Rectal smooth muscle tissue (tissue), 1 donor: ENCODE data around the gene DSCAML1.

Experiments used
- H3K27ac ChIP-seq: one replicate; pipeline ENCODE4 v1.7.0; 2013; ENCODE audit warnings: low read depth, low read length, inconsistent platforms
- H3K27me3 ChIP-seq: one replicate; pipeline ENCODE4 v1.7.0; 2013; ENCODE audit warnings: low read length; ENCODE audit not compliant: control insufficient read depth, insufficient read depth
- H3K36me3 ChIP-seq: one replicate; pipeline ENCODE4 v1.7.0; 2013; ENCODE audit warnings: low read length; ENCODE audit not compliant: control insufficient read depth, insufficient read depth
- H3K4me1 ChIP-seq: one replicate; pipeline ENCODE4 v1.7.0; 2013; ENCODE audit warnings: low read length; ENCODE audit not compliant: control insufficient read depth, insufficient read depth
- H3K4me3 ChIP-seq: one replicate; pipeline ENCODE4 v1.7.0; 2013; ENCODE audit warnings: low read length
- H3K9ac ChIP-seq: one replicate; pipeline ENCODE4 v1.7.0; 2013; ENCODE audit warnings: low read length

DSCAML1 gene

DNA sequence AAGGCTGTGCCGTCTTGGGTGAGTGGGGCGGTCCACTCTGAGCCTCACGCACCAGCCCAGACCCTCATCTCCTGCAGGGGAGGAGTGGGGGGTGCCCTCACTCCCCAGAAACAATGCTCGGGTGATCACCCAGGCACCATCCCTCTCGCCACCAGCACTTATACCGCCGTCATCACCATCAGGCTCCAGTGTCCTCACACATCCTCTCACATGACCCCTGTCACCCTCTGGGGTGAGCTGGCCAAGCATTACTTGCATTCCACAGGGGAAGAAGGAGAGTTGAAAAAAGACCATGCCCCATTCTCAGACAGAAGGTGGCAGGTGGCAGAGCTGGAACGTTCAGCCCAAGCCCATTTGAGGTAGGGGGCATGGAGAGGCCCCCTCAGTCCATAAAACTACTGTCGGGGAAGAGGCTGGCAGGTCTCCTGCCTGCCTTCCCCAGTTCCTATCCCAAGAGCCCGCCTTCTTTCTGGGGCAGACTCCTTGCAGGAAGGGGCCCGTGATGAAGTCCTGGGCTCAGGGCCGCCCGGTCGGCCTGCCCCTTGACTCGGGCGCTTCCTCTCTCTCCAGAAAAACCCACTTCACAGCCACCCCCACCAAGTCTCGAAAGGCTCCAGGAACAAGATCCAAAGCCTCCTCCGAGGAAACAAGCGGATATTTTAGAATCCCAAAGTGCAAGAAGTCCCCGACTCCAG is 153.3 kb downstream of the DSCAML1 start:
- H3K36me3 ChIP-seq, result no peaks in the 10 kb centered on the region
- H3K9ac ChIP-seq, result no peak overlapping the region
- no peaks in the 10 kb centered on the region for H3K27me3 ChIP-seq
- no peak overlapping the region for H3K27ac ChIP-seq
- H3K4me3 ChIP-seq, result no peak overlapping the region
- H3K4me1 ChIP-seq, result no peaks in the 10 kb centered on the region

DNA sequence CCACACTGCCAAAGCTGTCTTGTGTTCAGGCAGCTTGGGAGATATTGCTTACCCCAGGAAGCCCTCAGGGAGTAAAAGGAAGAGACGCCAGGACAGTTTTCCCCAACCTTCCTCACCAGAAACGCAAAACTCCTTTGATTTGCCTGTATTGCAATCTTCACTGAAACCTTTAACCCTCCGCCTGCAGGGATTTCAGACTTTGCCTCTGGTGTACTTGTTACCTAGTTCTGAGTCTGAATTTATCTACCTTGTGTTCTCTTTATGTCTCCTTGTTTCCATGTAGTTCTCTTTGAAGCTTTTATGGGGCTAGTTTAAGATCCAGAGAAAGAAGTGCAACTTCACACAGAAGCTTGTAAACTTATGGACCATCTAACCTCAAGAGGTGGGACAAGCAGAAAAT is 154.2 kb downstream of the DSCAML1 start:
- Histone ChIP-seq H3K4me1 (no peaks in the 10 kb centered on the region), H3K4me3 (no peak overlapping the region), H3K9ac (no peak overlapping the region), H3K27me3 (no peaks in the 10 kb centered on the region), H3K27ac (no peak overlapping the region), H3K36me3 (no peaks in the 10 kb centered on the region)

DNA sequence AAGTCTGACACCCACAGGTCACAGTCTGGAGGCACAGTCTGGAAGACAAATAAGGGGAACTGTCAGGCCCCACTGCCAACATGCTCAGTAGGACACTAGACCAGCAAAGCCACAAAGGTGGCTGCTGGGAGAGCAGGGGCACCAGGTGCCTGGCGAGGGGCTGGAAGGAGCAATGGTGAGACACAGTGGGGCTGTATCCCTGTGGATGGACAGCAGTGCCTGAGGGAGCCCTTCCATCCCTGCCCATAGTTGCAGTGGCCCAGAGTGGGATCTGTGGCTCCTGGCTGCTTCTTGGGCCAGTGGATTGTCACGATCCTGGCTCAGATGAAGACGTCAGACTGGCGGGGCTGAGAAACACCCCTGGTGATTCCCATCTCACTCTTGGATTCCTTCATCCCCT is 154.6 kb downstream of the DSCAML1 start:
- H3K9ac ChIP-seq, result no peak overlapping the region
- no peak overlapping the region for H3K27ac ChIP-seq
- no peak overlapping the region for H3K4me3 ChIP-seq
- no peaks in the 10 kb centered on the region for H3K27me3 ChIP-seq
- H3K36me3 ChIP-seq, result no peaks in the 10 kb centered on the region
- no peaks in the 10 kb centered on the region for H3K4me1 ChIP-seq

DNA sequence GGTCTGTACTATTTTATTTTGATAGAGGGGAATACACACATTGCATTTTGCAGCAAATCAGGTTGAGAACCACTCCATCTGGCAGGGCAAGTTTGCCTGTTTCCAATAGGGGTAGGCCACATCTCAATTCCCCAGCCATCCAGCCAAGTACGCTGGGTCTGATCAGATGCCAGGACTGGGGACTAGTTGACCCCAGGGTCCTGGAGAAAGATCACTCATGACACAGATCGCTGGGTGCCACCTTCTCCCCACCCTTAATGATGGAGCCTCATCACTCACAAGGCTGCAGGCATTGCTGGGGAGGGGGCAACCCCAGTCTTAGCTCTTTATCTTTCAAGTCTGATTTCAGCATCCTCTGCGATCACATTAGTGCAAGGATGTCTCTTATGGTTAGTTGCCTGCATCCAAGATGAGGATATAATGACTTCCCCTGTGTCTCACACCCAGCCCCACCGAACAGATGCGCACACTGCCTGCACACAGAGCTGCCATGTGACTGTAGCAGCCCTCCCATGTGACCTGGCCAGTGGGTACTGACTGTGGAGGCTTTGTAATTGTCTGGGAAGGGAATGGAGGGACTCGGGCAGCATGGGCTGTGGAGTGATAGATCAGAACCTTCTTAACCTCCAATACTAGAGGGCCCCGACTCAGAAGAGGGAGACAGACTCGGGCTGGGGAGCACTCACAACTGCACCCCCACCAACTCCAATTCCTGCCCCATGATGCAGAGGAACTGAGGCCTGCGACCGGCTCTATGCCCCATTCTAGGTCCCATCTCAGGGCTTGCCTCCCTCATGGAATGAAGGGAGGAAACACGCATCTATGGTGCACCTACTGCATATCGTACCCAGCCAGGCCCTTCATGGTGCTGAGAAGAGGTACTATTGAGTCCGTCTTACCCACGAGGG is 155.8 kb downstream of the DSCAML1 start:
- H3K27me3 ChIP-seq, result no peaks in the 10 kb centered on the region
- no peak overlapping the region for H3K27ac ChIP-seq
- no peak overlapping the region for H3K9ac ChIP-seq
- H3K4me3 ChIP-seq, result no peak overlapping the region
- no peaks in the 10 kb centered on the region for H3K36me3 ChIP-seq
- H3K4me1 ChIP-seq, result no peaks in the 10 kb centered on the region

DNA sequence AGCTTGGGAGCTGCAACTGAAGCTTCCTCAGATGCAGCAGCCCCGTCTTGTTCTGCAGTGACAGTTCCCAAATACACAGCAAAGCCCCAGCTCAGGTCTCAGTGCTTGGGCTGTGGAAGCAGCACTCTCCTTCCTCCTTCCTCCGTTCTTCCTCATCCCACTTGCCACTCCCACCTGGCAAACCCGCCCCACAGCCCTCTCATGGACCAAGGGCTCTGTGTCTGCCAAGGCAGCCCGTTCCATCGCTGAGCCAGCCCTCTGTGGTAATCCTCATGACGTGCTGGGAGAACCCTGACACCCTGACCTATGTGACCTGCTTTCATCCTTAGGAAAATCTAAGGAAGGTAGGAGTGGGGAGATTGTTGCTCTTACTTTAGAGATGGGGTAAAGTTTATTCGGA is 157.0 kb downstream of the DSCAML1 start:
- Histone ChIP-seq H3K9ac (no peak overlapping the region), H3K27me3 (no peaks in the 10 kb centered on the region), H3K4me3 (no peak overlapping the region), H3K27ac (no peak overlapping the region), H3K36me3 (no peaks in the 10 kb centered on the region), H3K4me1 (no peaks in the 10 kb centered on the region)

DNA sequence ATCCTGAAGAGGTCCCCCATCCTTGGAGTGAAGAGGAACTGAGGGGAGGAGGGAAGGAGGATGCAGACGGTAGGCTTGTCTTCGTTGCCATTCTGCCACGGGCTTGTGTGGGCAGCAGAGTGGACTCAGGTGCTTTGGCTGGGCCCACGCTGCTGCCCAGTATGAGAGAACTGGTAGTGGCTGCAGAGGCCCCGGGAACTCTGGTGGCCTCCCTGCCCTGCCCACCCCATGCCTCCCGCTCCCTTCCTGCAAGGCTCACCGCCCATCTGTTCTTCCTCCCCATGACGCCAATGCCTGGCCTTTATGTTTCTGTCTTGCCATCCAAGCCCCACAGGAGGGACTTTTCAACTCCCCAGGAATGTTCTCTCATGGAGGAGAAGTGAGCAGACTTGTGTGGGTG is 157.4 kb downstream of the DSCAML1 start:
- Histone ChIP-seq H3K36me3 (no peaks in the 10 kb centered on the region), H3K4me1 (no peaks in the 10 kb centered on the region), H3K27me3 (no peaks in the 10 kb centered on the region), H3K27ac (no peak overlapping the region), H3K4me3 (no peak overlapping the region), H3K9ac (no peak overlapping the region)

DNA sequence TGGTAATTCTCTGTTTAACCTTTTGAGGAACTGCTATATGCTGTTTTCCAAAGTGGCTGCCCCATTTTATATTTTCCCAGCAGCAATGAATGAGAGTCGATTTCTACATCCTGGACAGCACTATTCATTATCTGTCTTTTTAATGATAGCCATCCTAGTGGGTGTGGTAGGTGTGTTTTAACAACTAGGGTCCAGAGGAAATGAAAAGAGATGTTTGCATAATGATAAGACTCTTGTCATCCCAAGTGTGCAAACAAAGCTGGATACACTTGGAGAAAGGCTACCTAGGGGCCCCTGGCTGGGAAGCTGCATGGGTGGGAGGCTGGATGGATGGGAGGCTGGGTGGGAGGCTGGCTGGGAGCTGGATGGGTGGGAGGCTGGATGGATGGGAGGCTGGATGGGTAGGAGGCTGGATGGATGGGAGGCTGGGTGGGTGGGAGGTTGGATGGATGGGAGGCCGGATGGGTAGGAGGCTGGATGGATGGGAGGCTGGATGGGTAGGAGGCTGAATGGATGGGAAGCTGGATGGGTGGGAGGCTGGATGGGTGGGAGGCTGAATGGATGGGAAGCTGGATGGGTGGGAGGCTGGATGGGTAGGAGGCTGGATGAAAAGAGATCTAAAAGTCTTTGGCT is 158.0 kb downstream of the DSCAML1 start:
- no peaks in the 10 kb centered on the region for H3K36me3 ChIP-seq
- no peak overlapping the region for H3K4me3 ChIP-seq
- no peaks in the 10 kb centered on the region for H3K4me1 ChIP-seq
- no peak overlapping the region for H3K27ac ChIP-seq
- no peaks in the 10 kb centered on the region for H3K27me3 ChIP-seq
- H3K9ac ChIP-seq, result no peak overlapping the region

DNA sequence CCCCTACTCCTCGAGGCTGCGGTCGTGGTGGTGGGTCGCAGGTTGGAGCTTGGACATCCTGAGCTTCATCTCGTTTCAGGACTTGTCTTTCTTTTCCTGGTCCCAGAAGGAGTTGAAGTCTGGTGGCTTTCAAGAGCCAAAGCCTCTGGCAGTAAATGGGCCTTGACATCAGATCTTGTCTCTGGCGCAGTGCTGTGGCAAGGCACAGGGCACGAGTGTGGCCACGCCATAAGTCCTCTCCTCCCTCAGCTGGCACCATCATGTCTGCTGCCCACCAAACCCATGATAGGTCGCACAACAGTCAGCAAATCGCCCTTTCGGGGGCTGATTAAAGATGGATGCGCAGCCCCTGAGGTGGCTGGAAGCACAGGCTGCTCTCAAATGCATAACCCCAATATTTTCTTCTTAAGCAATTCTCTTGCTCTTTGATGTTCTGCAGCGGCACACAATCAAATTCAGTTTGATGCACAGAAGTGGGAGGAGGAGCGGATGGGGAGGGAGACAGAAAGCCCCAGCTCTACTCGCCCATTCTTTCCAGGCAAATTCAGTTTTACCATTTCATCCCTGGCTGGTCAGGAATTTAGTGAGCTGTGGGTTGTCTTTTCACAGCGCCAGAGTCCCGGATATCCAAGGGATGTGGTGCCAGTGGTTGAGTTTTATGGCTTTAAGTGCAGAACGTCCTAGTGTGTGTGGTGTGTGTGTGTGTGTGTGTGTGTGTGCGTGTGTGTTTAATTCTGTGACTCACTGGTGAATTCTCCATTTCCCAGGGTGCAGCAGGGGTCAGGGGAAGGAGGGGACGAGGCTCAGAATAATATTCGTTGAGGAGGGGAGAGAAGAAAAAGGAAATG is 162.0 kb downstream of the DSCAML1 start:
- Histone ChIP-seq H3K4me3 (no peak overlapping the region), H3K9ac (no peak overlapping the region), H3K27me3 (no peaks in the 10 kb centered on the region), H3K4me1 (no peaks in the 10 kb centered on the region), H3K36me3 (no peaks in the 10 kb centered on the region), H3K27ac (no peak overlapping the region)

DNA sequence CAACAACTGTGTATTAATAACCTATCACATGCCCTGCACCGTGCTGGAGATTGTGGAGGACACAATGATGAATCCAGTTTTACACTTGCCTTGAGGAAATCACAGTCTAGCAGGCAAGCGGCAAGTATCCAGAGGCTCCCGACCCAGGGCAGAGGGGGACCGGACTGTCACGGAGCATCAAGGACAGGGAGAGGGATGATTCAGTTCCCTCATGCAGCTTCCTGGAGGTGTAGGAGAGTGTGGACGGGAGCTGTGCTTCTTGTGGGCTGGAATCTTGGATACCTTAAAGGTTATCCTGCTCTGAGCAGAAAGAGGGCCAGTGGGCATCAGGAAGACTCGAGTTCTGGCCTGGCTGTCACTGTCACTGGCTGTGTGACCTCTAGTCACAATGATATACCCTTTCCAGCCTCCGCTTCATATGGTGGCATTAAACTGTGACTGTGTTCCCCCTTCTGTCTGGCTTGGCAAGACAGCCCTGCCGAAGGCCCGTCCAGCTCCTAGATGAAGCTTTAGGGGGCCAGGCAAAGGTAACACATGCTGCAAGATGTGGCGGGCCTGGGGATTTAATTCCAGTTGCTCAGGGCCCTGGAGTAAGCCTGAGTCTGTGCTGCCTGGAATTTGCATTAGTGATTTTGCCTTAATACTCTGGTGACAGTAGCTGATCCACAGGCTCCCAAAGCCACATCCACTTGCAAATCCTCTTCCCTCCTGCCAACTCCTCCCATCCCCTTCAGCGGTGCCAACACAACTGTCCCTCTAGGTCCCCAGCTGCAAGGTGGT is 162.8 kb downstream of the DSCAML1 start:
- no peak overlapping the region for H3K4me3 ChIP-seq
- no peaks in the 10 kb centered on the region for H3K4me1 ChIP-seq
- no peaks in the 10 kb centered on the region for H3K36me3 ChIP-seq
- no peak overlapping the region for H3K9ac ChIP-seq
- H3K27ac ChIP-seq, result no peak overlapping the region
- H3K27me3 ChIP-seq, result no peaks in the 10 kb centered on the region

DNA sequence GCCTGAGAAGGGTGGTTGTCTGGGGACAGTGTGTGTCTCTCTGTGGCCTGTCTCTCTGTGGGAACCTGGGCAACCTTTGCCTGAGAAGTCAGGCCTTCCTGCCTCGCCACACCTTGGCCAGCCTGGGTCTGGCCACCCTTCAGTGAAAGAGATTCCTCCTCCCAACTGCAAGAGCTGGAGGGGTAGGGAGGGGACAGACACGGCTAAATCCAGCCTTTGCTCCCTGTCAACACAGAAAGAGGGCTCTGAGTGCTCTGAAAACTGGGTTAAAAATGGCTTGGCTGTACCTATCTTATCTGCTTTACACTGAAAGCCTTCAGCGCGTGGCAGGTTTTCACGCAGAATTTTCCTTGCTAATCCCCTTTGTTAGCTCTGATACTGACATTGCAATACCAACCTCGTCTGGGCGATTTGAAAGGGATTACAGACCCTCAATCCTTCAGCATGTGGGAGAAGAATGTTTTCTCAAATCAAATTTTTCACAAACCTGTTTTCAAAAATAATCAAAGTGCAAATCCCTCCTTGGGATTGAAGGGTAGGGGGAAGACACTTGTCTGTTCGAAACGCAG is 163.7 kb downstream of the DSCAML1 start:
- no peak overlapping the region for H3K27ac ChIP-seq
- H3K4me1 ChIP-seq, result no peaks in the 10 kb centered on the region
- no peak overlapping the region for H3K9ac ChIP-seq
- no peaks in the 10 kb centered on the region for H3K36me3 ChIP-seq
- H3K27me3 ChIP-seq, result no peaks in the 10 kb centered on the region
- H3K4me3 ChIP-seq, result no peak overlapping the region

DNA sequence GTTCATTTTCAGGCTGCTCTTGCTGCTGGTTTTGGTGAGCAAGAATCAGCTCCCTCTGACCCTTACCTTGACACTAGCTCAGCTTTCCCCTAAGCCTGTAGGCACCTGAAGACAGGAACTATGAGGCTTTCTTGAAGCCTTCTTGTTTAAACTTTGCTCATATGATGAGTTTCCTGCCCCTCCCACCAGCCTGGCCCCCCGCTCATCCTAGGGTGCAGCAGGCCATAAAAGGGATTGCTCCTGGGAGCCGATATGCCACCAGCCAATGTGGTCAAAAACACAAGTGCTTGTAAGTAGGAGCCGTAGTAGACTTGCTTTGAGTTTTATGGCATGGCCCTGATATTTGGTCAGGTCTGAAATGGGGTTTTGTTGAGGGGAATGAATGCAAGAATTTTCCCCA is 164.7 kb downstream of the DSCAML1 start:
- Histone ChIP-seq H3K4me1 (no peaks in the 10 kb centered on the region), H3K36me3 (no peaks in the 10 kb centered on the region), H3K4me3 (no peak overlapping the region), H3K27me3 (no peaks in the 10 kb centered on the region), H3K27ac (no peak overlapping the region), H3K9ac (no peak overlapping the region)
